ENCODE measurements around the gene INPP5A. TPM values are rescaled to one million over a fixed set of nuclear protein-coding genes. Genes with fewer than 3 reads are reported as not detected.

Gene INPP5A
- total RNA-seq, 1 experiment from 2014 or later, result 12.3 TPM

GRCh38 chr10:132799865-132800264 is 262.3 kb downstream of the INPP5A start (continued):
- no peak for TF ChIP-seq CTCF (IDR thresholded peaks at IDR 0.05 in 2 of 3, conservative IDR thresholded peaks at IDR 0.05 in 1 of 3; ENCODE audit: borderline replicate concordance in 1 of 3, insufficient read depth in 1 of 3, low read depth in 2 of 3, low read length in 2 of 3)
- TF ChIP-seq SRF (IDR thresholded peaks at IDR 0.05; ENCODE audit: low read depth), result no peak
- TF ChIP-seq SIN3A (IDR thresholded peaks at IDR 0.05; ENCODE audit: low read depth), result no peak
- TF ChIP-seq FOSL1 (IDR thresholded peaks at IDR 0.05; ENCODE audit: low read depth), result no peak
- TF ChIP-seq POLR2AphosphoS5 (IDR thresholded peaks at IDR 0.05; ENCODE audit: low read depth, low read length), result no peak
- no peak for TF ChIP-seq YY1 (IDR thresholded peaks at IDR 0.05; ENCODE audit: extremely low read depth, insufficient replicate concordance, low read depth, low read length)

- RAD21 ChIA-PET (ENCODE audit: low non-redundant PET in 1 of 2, low total read pairs in 2 of 2, uncharacterized antibody in 2 of 2, unreplicated experiment in 2 of 2), result no interaction called here
- POLR2A ChIA-PET, result no interaction called here
- H3K27ac ChIP-seq (ENCODE audit: low read depth, low read length), result no peak overlapping the region
- no peaks in the 10 kb centered on the region for H3K36me3 ChIP-seq (ENCODE audit: control insufficient read depth in 1 of 2, insufficient read depth in 2 of 2, low read length in 2 of 2)
- H3K27me3 ChIP-seq (ENCODE audit: insufficient read depth, low read length), result no peaks in the 10 kb centered on the region
- no TSS peak for BruUV-seq (replicated peaks)
- no peaks in the 10 kb centered on the region for H3K9me2 ChIP-seq (ENCODE audit: insufficient read depth)
- no peak overlapping the region for H3K4me3 ChIP-seq (replicated peaks in 1 of 2; ENCODE audit: low read depth in 1 of 2, low read length in 2 of 2)
- no peaks in the 10 kb centered on the region for H4K20me1 ChIP-seq (ENCODE audit: insufficient read depth)
- DNase-seq (ENCODE audit: low read depth, low spot score), result no peak
- no peak overlapping the region for H3K9ac ChIP-seq (ENCODE audit: low read length)
- H3K79me2 ChIP-seq (ENCODE audit: insufficient read depth, low read length), result no peaks in the 10 kb centered on the region
- H3K4me2 ChIP-seq (ENCODE audit: low read length), result no peak overlapping the region
- H2AFZ ChIP-seq (ENCODE audit: low read depth, low read length, poor library complexity, severe bottlenecking), result no peak overlapping the region
- CTCF ChIA-PET, result interaction anchor here (2.2 kb wide), 1 partner anchor 147 kb away, joined by 7 read pairs; no protein-coding TSS in a partner anchor
- no peak for TF ChIP-seq MAX (IDR thresholded peaks at IDR 0.05)
- TF ChIP-seq RAD21 (IDR thresholded peaks at IDR 0.05; ENCODE audit: low read depth), result no peak
- no peak for TF ChIP-seq CEBPB (IDR thresholded peaks at IDR 0.05; ENCODE audit: low read depth)
- TF ChIP-seq CBX3 (IDR thresholded peaks at IDR 0.05; ENCODE audit: low read depth), result no peak
- TF ChIP-seq ATF3 (IDR thresholded peaks at IDR 0.05), result no peak
- no peak for TF ChIP-seq JUND (IDR thresholded peaks at IDR 0.05)
- no peak for TF ChIP-seq ELF1 (IDR thresholded peaks at IDR 0.05; ENCODE audit: borderline replicate concordance, low read depth)
- no peak for TF ChIP-seq SRF (IDR thresholded peaks at IDR 0.05; ENCODE audit: low read depth)
- no peak for TF ChIP-seq SP1 (IDR thresholded peaks at IDR 0.05; ENCODE audit: low read depth)
- TF ChIP-seq ZBTB33 (IDR thresholded peaks at IDR 0.05; ENCODE audit: extremely low read depth, insufficient replicate concordance, low read length), result no peak
- no peak for TF ChIP-seq TCF7L2 (IDR thresholded peaks at IDR 0.05; ENCODE audit: borderline replicate concordance, extremely low read depth, insufficient read depth, insufficient read length)
- ATAC-seq, result no peak
- intact Hi-C loops (cut with micrococcal nuclease), result no loop called here
- H3K4me1 ChIP-seq (ENCODE audit: control insufficient read depth in 1 of 2, insufficient read depth in 2 of 2, low read length in 2 of 2), result no peaks in the 10 kb centered on the region
- no peaks in the 10 kb centered on the region for H3K9me3 ChIP-seq (ENCODE audit: control insufficient read depth in 1 of 2, insufficient read depth in 1 of 2, low read depth in 1 of 2, low read length in 2 of 2)
Observed at GRCh38 chr10:132802048-132802447, 264.5 kb downstream of the INPP5A start.
